OCI-LY1 (cell line): ENCODE measurements around the gene IQCK.

Source experiments
- CTCF ChIP-seq: fragments of 200-600 bp; sonication (generic), shearing (Covaris generic); IDR thresholded peaks from 2 replicates; pipeline ENCODE4 v1.5.1; 2017; ENCODE audit warnings: mild to moderate bottlenecking, antibody characterized with exemption, low read length, moderate library complexity, mixed read lengths
- EZH2 ChIP-seq: fragments of 200-600 bp; sonication (generic), shearing (Covaris generic); IDR thresholded peaks from 2 replicates; pipeline ENCODE4 v1.8.0; 2017; ENCODE audit warnings: borderline replicate concordance, mixed run types, mild to moderate bottlenecking, antibody characterized with exemption, low read length, moderate library complexity, mixed read lengths

GRCh38 chr16:19706846-19707245, 11.2 kb upstream of the IQCK start:
- no peak for TF ChIP-seq EZH2
- TF ChIP-seq CTCF: no peak
